ENCODE data around the gene DHX16. TPM values are rescaled to one million over a fixed set of nuclear protein-coding genes. Genes with fewer than 3 reads are reported as not detected.

The DHX16 gene
- total and polyA plus RNA-seq, 2 of the 8 experiments (the other 6 are each of a cell fraction or from before 2014, with no cell fraction given), result 27.4 to 44.4 TPM

GRCh38 chr6:30686908-30687658, 14.3 kb upstream of the DHX16 start:
- ChIA-PET CTCF (ENCODE audit: partially characterized antibody) (interaction anchor here (0.8 to 3.7 kb wide), 5 partner anchors 9 to 416 kb away, joined by 3 to 28 read pairs (median 14); no protein-coding TSS in a partner anchor), POLR2A (ENCODE audit: partially characterized antibody) (interaction anchor here (1.1 to 26.7 kb wide), 9 partner anchors 10 to 77 kb away, joined by 3 to 732 read pairs (median 6); partner anchors contain the start of genes FLOT1, IER3, MDC1 and MRPS18B)
- Histone ChIP-seq H3K4ac (replicated peaks; ENCODE audit: insufficient read length, low read depth, low read length) (peak overlapping the region; percentile 75), H3K79me2 (ENCODE audit: control insufficient read depth in 1 of 2, insufficient read depth in 2 of 2, low read length in 2 of 2) (peaks cover 0 to 16% of the 10 kb centered on the region in 2 experiments; a peak in 3 of 4 replicates), H3K79me1 (ENCODE audit: low read depth, low read length) (peaks cover 4% of the 10 kb centered on the region; the same call in 1 of the 2 replicates), H4K20me1 (replicated peaks in 1 of 2; ENCODE audit: control insufficient read depth in 1 of 2, insufficient read depth in 2 of 2, low read length in 2 of 2) (peaks cover 3% of the 10 kb centered on the region in 2 experiments), H2AFZ (ENCODE audit: low read length) (no peak overlapping the region), H2BK20ac (ENCODE audit: low read length) (no peak overlapping the region), H3K14ac (ENCODE audit: insufficient read length) (no peak overlapping the region), H4K91ac (replicated peaks; ENCODE audit: insufficient read length, low read length) (peak overlapping the region; percentile 52), H2BK120ac (replicated peaks; ENCODE audit: low read depth, low read length) (no peak overlapping the region), H4K5ac (ENCODE audit: insufficient read length, low read depth, low read length) (peak overlapping the region; percentile 75), H3K4me1 (replicated peaks in 1 of 4; ENCODE audit: control insufficient read depth in 3 of 4, insufficient read depth in 4 of 4, low read length in 3 of 4) (peaks cover 7 to 49% (median 32%) of the 10 kb centered on the region in 4 experiments), H2BK15ac (ENCODE audit: low read length) (no peak overlapping the region), H3K23me2 (ENCODE audit: low read depth, low read length) (peaks cover 15% of the 10 kb centered on the region), H4K8ac (ENCODE audit: extremely low read depth, insufficient read depth, low read length) (peak overlapping the region; percentile 31), H3K27me3 (replicated peaks in 1 of 4; ENCODE audit: control insufficient read depth in 3 of 4, extremely low read depth in 1 of 4, insufficient read depth in 3 of 4, low read length in 3 of 4) (no peaks in the 10 kb centered on the region), H3K27ac (ENCODE audit: low read depth, low read length) (peak overlapping the region; percentile 35; the same call in 1 of the 2 replicates), H3K9me3 (ENCODE audit: insufficient read depth in 2 of 2, low read depth in 1 of 2, low read length in 1 of 2) (no peaks in the 10 kb centered on the region), H2BK5ac (ENCODE audit: low read depth, low read length) (peak overlapping the region; percentile 78; the same call in 1 of the 2 replicates), H2AK5ac (ENCODE audit: low read depth, low read length) (no peak overlapping the region), H3K36me3 (ENCODE audit: control insufficient read depth in 2 of 4, insufficient read depth in 4 of 4, low read length in 3 of 4) (no peaks in the 10 kb centered on the region; a peak in 1 of 8 replicates), H3K9ac (replicated peaks in 1 of 4; ENCODE audit: extremely low read depth in 1 of 4, low read depth in 3 of 4, low read length in 3 of 4) (peak overlapping the region in 3 of 4 experiments; percentile 39 to 51 (median 50); a peak in 4 of 7 replicates), H2BK12ac (ENCODE audit: low read depth, low read length) (0 out of 2 replicates have a peak overlapping the region, but pooled peaks have one; percentile 39), H3K4me3 (ENCODE audit: extremely low read depth in 1 of 4, insufficient read depth in 2 of 4, low read depth in 3 of 4, low read length in 4 of 4) (peak overlapping the region; percentile 49 to 97 (median 80)), H3K4me2 (ENCODE audit: insufficient read depth in 1 of 2, low read depth in 2 of 2, low read length in 2 of 2) (peak overlapping the region; percentile 96 to 98), H3K56ac (replicated peaks; ENCODE audit: insufficient read length, low read depth, low read length) (peak overlapping the region; percentile 79), H3K23ac (ENCODE audit: insufficient read length) (no peak overlapping the region), H3K18ac (ENCODE audit: extremely low read depth, low read length) (peak overlapping the region; percentile 93)
- DNase-seq (ENCODE audit: low read depth in 1 of 2, low spot score in 2 of 2) (peak in 1 of 2 experiments; percentile 92), FAIRE-seq (no peak)
- 3% methylated on average over 38 of the region's 52 CpGs; no CpG with 5 or more reads in 1 of the 2 experiments for WGBS, 2 experiments (ENCODE audit: extremely low coverage in 1 of 2, insufficient coverage in 1 of 2, insufficient read length in 1 of 2, insufficient replicate concordance in 2 of 2, low coverage in 1 of 2, low lambda C conversion rate in 2 of 2, missing lambda C conversion rate in 1 of 2)
- peak; percentile 22 for TF ChIP-seq ASH2L (IDR thresholded peaks at IDR 0.05; ENCODE audit: low read length)
- TF ChIP-seq HDAC6 (IDR thresholded peaks at IDR 0.05; ENCODE audit: low read depth, low read length), result no peak
- TF ChIP-seq RAD21 (IDR thresholded peaks at IDR 0.05 in 1 of 2, conservative IDR thresholded peaks at IDR 0.05 in 1 of 2; ENCODE audit: low read depth in 2 of 2, low read length in 2 of 2), result no peak
- TF ChIP-seq EP300 (IDR thresholded peaks at IDR 0.05; ENCODE audit: borderline replicate concordance in 1 of 2, low read depth in 2 of 2, low read length in 2 of 2), result peak in 1 of 2 experiments; percentile 94; a peak in 1 of 3 replicates
- TF ChIP-seq SP4 (IDR thresholded peaks at IDR 0.05; ENCODE audit: low read length), result 0 out of 2 replicates have a peak, but pooled peaks have one; percentile 41
- peak; percentile 83 for TF ChIP-seq CTBP2 (IDR thresholded peaks at IDR 0.05; ENCODE audit: borderline replicate concordance, insufficient read depth, insufficient read length, low read length)
- no peak for TF ChIP-seq ATF2 (IDR thresholded peaks at IDR 0.05; ENCODE audit: low read length)

All from H1 (cell line).